ENCODE measurements around the gene HOXA3. TPM values are rescaled to one million over a fixed set of nuclear protein-coding genes. Genes with fewer than 3 reads are reported as not detected.
A peak's percentile ranks its signal among the peaks of the same experiment; 100 is the strongest.

Gene HOXA3
- total RNA-seq, 4 donors from 2014 or later = 10.2 to 16.6 (median 13.8) TPM

DNA sequence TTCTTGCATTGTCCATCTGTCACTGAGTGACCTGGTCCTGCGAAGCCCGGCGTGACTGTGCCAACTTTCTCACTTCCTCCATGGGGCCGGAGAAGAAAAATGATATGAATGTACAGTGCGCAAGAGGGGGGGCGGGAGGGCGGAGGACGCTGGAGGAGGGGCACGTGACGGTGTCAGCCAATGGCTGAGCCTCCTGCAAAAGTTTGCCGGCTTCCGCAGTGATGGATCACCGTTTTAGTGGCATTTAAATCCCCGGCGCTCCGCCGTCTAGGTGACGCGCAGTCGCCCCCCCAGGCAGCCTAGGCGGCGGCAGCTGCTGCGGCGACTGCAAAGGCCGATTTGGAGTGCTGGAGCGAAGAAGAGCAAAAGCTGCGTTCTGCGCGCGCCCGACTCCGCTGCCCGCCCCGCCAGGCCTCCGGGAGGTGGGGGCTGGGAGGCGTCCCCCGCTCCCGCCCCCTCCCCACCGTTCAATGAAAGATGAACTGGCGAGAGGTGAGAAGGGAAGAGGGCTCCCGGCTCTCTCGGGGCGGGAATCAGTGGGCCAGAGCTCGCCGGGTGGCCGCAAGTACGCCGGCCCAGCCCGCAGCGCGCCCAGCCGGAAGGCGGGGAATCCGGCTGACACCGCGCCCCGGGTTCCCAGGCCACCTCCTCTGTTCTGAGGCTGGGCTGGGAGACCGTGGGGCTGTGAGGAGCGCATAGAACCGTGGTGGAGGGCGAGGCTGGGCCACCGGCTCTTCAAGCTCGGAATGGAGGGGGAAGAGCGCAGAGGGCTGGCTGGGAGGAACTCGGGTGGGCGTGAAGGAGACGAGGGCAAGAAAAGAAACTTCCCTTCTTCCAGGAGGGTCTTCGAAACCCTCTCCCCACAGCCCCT lies 56.3 kb downstream of the HOXA3 start, which contains the start of gene HOXA1:
Gene HOXA1 (minus strand): TSS at position 104 of the 871 bp plus-strand sequence. CDS start 88 bp downstream, at position 16.
- Histone ChIP-seq H3K27me3 (peaks cover 0 to 8% (median 0%) of the 10 kb centered on the region in 4 donors), H3K27ac (replicated peaks in 1 of 4) (peak within 1 kb of the TSS; percentile 96 to 100 (median 99)), H3K9me3 (no peaks in the 10 kb centered on the region), H3K36me3 (no peaks in the 10 kb centered on the region), H3K4me3 (peak within 1 kb of the TSS; percentile 79 to 100 (median 96)), H3K4me1 (peaks cover 26 to 54% (median 45%) of the 10 kb centered on the region in 4 donors)
- WGBS = under 1% methylated on average over 37 of the region's 68 CpGs
- TF ChIP-seq, protein P1, sequence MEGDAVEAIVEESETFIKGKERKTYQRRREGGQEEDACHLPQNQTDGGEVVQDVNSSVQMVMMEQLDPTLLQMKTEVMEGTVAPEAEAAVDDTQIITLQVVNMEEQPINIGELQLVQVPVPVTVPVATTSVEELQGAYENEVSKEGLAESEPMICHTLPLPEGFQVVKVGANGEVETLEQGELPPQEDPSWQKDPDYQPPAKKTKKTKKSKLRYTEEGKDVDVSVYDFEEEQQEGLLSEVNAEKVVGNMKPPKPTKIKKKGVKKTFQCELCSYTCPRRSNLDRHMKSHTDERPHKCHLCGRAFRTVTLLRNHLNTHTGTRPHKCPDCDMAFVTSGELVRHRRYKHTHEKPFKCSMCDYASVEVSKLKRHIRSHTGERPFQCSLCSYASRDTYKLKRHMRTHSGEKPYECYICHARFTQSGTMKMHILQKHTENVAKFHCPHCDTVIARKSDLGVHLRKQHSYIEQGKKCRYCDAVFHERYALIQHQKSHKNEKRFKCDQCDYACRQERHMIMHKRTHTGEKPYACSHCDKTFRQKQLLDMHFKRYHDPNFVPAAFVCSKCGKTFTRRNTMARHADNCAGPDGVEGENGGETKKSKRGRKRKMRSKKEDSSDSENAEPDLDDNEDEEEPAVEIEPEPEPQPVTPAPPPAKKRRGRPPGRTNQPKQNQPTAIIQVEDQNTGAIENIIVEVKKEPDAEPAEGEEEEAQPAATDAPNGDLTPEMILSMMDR (IDR thresholded peaks at IDR 0.05) = no peak
- peak; percentile 56 for TF ChIP-seq POLR2A (IDR thresholded peaks at IDR 0.05; ENCODE audit: low read depth)
- no peak for TF ChIP-seq EP300 (IDR thresholded peaks at IDR 0.05)
- peak in 1 of 2 donors; percentile 94 for TF ChIP-seq POLR2AphosphoS5 (IDR thresholded peaks at IDR 0.05)
- DNase-seq (ENCODE audit: extremely low spot score) = peak; percentile 98
- intact Hi-C loops (cut with DNase I) = loop anchor here (2.0 to 5.0 kb wide), 4 partner anchors 39 to 1239 kb away; partner anchors contain the start of genes CBX3 and HNRNPA2B1

DNA sequence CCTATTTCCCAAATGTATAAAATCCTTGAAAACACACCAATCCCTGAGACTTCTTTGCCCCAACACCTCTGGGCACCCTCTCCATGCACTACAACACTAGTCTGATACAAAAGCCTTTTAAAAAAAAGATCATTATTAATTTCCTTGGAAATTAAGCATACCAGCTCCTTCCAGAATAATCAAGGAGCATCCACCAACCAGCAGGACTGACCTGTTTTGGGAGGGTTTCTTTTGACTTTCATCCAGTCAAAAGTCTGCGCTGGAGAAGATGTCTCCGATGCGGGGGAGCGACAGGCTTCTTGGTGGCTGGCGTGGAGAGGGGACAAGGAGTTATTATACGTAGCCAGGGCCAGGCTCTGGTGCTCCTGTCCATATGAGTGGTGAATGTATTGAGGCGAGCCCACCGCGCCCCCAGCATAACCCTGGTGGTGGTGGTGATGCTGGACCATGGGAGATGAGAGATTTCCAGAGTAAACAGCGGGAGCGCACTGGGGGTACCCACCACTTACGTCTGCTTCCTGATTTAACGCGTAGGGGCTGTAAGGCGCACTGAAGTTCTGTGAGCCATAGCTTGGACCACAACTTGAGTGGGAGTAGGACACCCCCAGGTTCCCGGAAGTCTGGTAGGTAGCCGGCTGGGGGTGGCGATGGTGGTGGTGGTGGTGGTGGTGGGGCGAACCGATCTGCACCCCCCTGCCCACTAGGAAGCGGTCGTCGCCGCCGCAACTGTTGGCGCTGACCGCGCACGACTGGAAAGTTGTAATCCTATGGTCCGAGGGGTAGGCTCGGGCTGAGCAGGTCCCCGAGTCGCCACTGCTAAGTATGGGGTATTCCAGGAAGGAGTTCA lies 57.1 kb downstream of the HOXA3 start:
- no peaks in the 10 kb centered on the region for H3K36me3 ChIP-seq
- H3K4me3 ChIP-seq = peak overlapping the region; percentile 79 to 100 (median 96)
- no peaks in the 10 kb centered on the region for H3K9me3 ChIP-seq
- WGBS = 23% methylated on average over 30 of the region's 33 CpGs
- TF ChIP-seq, protein P1 (IDR thresholded peaks at IDR 0.05) = no peak
- no peak for TF ChIP-seq POLR2A (IDR thresholded peaks at IDR 0.05; ENCODE audit: low read depth)
- H3K4me1 ChIP-seq = peaks cover 21 to 45% (median 36%) of the 10 kb centered on the region in 4 donors
- no peak for DNase-seq (ENCODE audit: extremely low spot score)
- peaks cover 0 to 8% (median 0%) of the 10 kb centered on the region in 4 donors for H3K27me3 ChIP-seq
- H3K27ac ChIP-seq (replicated peaks in 1 of 4) = peak overlapping the region; percentile 96 to 100 (median 99)
- intact Hi-C loops (cut with DNase I) = loop anchor here (5.0 kb wide), 3 partner anchors 238 to 1238 kb away; partner anchors contain the start of genes CBX3 and HNRNPA2B1

DNA sequence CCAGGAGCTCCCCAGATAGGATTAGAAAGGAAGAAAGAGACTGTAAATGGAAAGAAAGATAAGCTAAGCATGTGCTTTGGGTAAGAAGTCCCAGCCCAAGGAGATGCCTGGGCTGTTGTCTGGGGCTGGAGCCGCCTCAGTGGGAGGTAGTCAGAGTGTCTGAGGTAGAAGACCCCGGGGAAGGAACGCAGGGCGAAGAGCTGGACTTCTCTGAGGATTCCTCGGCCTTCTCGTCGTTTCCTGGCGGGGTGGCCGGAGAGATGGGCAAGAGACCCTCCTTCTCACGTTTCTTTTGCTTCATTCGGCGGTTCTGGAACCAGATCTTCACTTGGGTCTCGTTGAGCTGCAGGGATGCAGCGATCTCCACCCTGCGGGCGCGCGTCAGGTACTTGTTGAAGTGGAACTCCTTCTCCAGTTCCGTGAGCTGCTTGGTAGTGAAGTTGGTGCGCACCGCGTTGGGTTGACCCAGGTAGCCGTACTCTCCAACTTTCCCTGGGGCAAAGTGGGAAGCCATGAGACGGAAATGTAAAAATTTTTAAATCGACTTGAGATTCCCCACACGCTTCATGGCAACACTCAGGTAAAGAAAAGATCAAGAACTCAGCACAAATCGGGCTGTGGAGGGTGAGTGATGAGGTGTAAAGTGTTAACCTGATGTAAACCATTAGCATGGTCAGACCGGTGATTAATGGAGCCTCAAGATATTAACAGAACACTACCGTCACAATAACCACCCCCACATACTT lies 57.9 kb downstream of the HOXA3 start:
- H3K4me1 ChIP-seq = peaks cover 14 to 37% (median 28%) of the 10 kb centered on the region in 4 donors
- no peaks in the 10 kb centered on the region for H3K36me3 ChIP-seq
- H3K27me3 ChIP-seq = peaks cover 0 to 8% (median 0%) of the 10 kb centered on the region in 4 donors
- no peak for DNase-seq (ENCODE audit: extremely low spot score)
- H3K27ac ChIP-seq (replicated peaks in 1 of 4) = peak overlapping the region in 2 of 4 donors; percentile 96 to 99
- WGBS = 78% methylated on average over 29 of the region's 29 CpGs
- no peak overlapping the region for H3K4me3 ChIP-seq
- no peaks in the 10 kb centered on the region for H3K9me3 ChIP-seq
- TF ChIP-seq, protein P1 (IDR thresholded peaks at IDR 0.05) = no peak
- TF ChIP-seq POLR2A (IDR thresholded peaks at IDR 0.05; ENCODE audit: low read depth) (no peak), POLR2AphosphoS5 (IDR thresholded peaks at IDR 0.05) (no peak), EP300 (IDR thresholded peaks at IDR 0.05) (no peak)
- intact Hi-C loops (cut with DNase I) = loop anchor here (5.0 kb wide), 4 partner anchors 57 to 1237 kb away; partner anchors contain the start of genes CBX3 and HNRNPA2B1

Data from esophagus muscularis mucosa (tissue), 4 donors.